ENCODE data around the gene IFNB1.

GRCh38 chr9:21082671-21083070, 4.9 kb upstream of the IFNB1 start:
- TF ChIP-seq POLR2A (IDR thresholded peaks at IDR 0.05) (no peak), CTCF (IDR thresholded peaks at IDR 0.05) (no peak), EP300 (IDR thresholded peaks at IDR 0.05) (no peak)
